ENCODE results near the gene SCAF4.

Gene SCAF4

GRCh38 chr21:31710586-31710985 lies 21.3 kb downstream of the SCAF4 start:
- no peak for DNase-seq

GRCh38 chr21:31708541-31708940 lies 23.4 kb downstream of the SCAF4 start:
- DNase-seq, result no peak

- DNase-seq, result no peak
Measured at GRCh38 chr21:31707499-31707898, 24.4 kb downstream of the SCAF4 start.

- no peak for DNase-seq
Measured at GRCh38 chr21:31706562-31706961, 25.4 kb downstream of the SCAF4 start.

GRCh38 chr21:31700040-31700439 lies 31.9 kb downstream of the SCAF4 start:
- no peak for DNase-seq

- no peak for DNase-seq
Measured at GRCh38 chr21:31698461-31698860, 33.5 kb downstream of the SCAF4 start.

- no peak for DNase-seq
Measured at GRCh38 chr21:31696424-31696823, 35.5 kb downstream of the SCAF4 start.

GRCh38 chr21:31693222-31693621 lies 38.7 kb downstream of the SCAF4 start:
- DNase-seq, result no peak

GRCh38 chr21:31688603-31689368 lies 43.1 kb downstream of the SCAF4 start:
- no peak for DNase-seq

- DNase-seq, result no peak
Measured at GRCh38 chr21:31687108-31687507, 44.8 kb downstream of the SCAF4 start.

GRCh38 chr21:31686272-31686915 lies 45.5 kb downstream of the SCAF4 start:
- DNase-seq, result no peak

GRCh38 chr21:31684918-31685317 lies 47.0 kb downstream of the SCAF4 start:
- DNase-seq, result no peak

GRCh38 chr21:31683029-31683428 lies 48.9 kb downstream of the SCAF4 start:
- DNase-seq, result no peak

GRCh38 chr21:31682620-31683019 lies 49.3 kb downstream of the SCAF4 start:
- no peak for DNase-seq

- DNase-seq, result no peak
Measured at GRCh38 chr21:31678478-31678877, 53.4 kb downstream of the SCAF4 start.

- DNase-seq, result no peak
Measured at GRCh38 chr21:31677047-31677446, 54.9 kb downstream of the SCAF4 start.

- no peak for DNase-seq
Measured at GRCh38 chr21:31675960-31676359, 56.0 kb downstream of the SCAF4 start.

GRCh38 chr21:31675318-31675717 lies 56.6 kb downstream of the SCAF4 start:
- no peak for DNase-seq

- no peak for DNase-seq
Measured at GRCh38 chr21:31673321-31673912, 58.5 kb downstream of the SCAF4 start.

- no peak for DNase-seq
Measured at GRCh38 chr21:31671931-31672330, 60.0 kb downstream of the SCAF4 start.

- DNase-seq, result no peak
Measured at GRCh38 chr21:31671146-31671716, 60.7 kb downstream of the SCAF4 start.

- no peak for DNase-seq
Measured at GRCh38 chr21:31670070-31670469, 61.8 kb downstream of the SCAF4 start.

- DNase-seq, result no peak
Measured at GRCh38 chr21:31668651-31669491, 63.0 kb downstream of the SCAF4 start.
